B cell (primary cell): ENCODE results near the gene ARL16. TPM values are rescaled to one million over a fixed set of nuclear protein-coding genes. Genes with fewer than 3 reads are reported as not detected.

Experiments
- ATAC-seq: fragments of 200-7000 bp; cut with Tn5 transposase; one replicate; pipeline ENCODE4 v1.10.0; 2021; ENCODE audit warnings: low read depth, mild to moderate bottlenecking, moderate number of reproducible peaks, moderate library complexity
- CTCF ChIA-PET: fragments of 350-600 bp; sonication (Branson Sonifier 250); formaldehyde crosslinking; loops from one replicate; lab custom pipeline; 2021; ENCODE audit warnings: antibody characterized with exemption, inconsistent platforms; lab: Charles Lee
- POLR2A ChIA-PET: fragments of 350-600 bp; sonication (Branson Sonifier 250); formaldehyde crosslinking; loops from one replicate; lab custom pipeline; 2021; ENCODE audit warnings: antibody characterized with exemption; lab: Charles Lee
- DNase-seq: peaks from one replicate; pipeline ENCODE4 v3.0.0; 2013
- H2AFZ ChIP-seq: 2 replicates; pipeline ENCODE4 v1.6.1; 2012; ENCODE audit warnings: mild to moderate bottlenecking, low read depth, low read length; ENCODE audit not compliant: insufficient read depth, poor library complexity, severe bottlenecking
- H3K27ac ChIP-seq, 2 donors: 1 replicate in 1 of 2; 2 replicates in 1 of 2; pipeline ENCODE4 v1.5.1; 2012 to 2013; ENCODE audit warnings: low read length in 2 of 2, mild to moderate bottlenecking in 2 of 2, moderate library complexity in 1 of 2
- H3K27me3 ChIP-seq, 4 experiments: fragments of 200-600 bp in 1 of 4; sonication (generic) in 1 of 4; replicated peaks in 1 of 4; 1 replicate in 2 of 4; 2 replicates in 2 of 4; pipeline versions ENCODE4 v1.6.1 to v1.7.0; 2013 to 2016; ENCODE audit warnings: low read length in 3 of 4, mild to moderate bottlenecking in 2 of 4, mixed read lengths in 1 of 4, moderate library complexity in 1 of 4; ENCODE audit not compliant: insufficient read depth in 4 of 4, control insufficient read depth in 3 of 4; ENCODE audit errors: control extremely low read depth in 1 of 4
- H3K36me3 ChIP-seq, 2 experiments: replicated peaks in 1 of 2; 1 replicate in 1 of 2; 2 replicates in 1 of 2; pipeline versions ENCODE4 v1.6.1 to v1.7.1; 2013; ENCODE audit warnings: low read length in 1 of 2; ENCODE audit not compliant: insufficient read depth in 2 of 2, control insufficient read depth in 1 of 2; ENCODE audit errors: control extremely low read depth in 1 of 2, extremely low read depth in 1 of 2
- H3K4me1 ChIP-seq, 2 donors: fragments of 200-600 bp in 1 of 2; sonication (generic) in 1 of 2; 1 replicate in 1 of 2; 2 replicates in 1 of 2; pipeline versions ENCODE4 v1.5.1 to v1.6.1; 2013 to 2017; ENCODE audit warnings: low read length in 2 of 2; ENCODE audit not compliant: control insufficient read depth in 2 of 2, insufficient read depth in 2 of 2
- H3K4me2 ChIP-seq: replicated peaks from 2 replicates; pipeline ENCODE3; 2012; ENCODE audit warnings: mild to moderate bottlenecking, low read depth, low read length; ENCODE audit not compliant: poor library complexity, severe bottlenecking
- H3K4me3 ChIP-seq, 5 experiments: fragments of 200-600 bp in 1 of 5; sonication (generic) in 1 of 5; 1 replicate in 3 of 5; 2 replicates in 2 of 5; pipeline versions ENCODE4 v1.5.1 to v1.7.0; 2011 to 2016; ENCODE audit warnings: low read length in 4 of 5, mild to moderate bottlenecking in 4 of 5, low read depth in 2 of 5, control low read depth in 1 of 5, moderate library complexity in 1 of 5; ENCODE audit not compliant: insufficient read depth in 1 of 5; ENCODE audit errors: control extremely low read depth in 1 of 5, extremely low read depth in 1 of 5
- H3K79me2 ChIP-seq: fragments of 200-600 bp; sonication (generic); one replicate; pipeline ENCODE4 v1.6.0; 2016; ENCODE audit warnings: low read length; ENCODE audit not compliant: control insufficient read depth, insufficient read depth
- H3K9ac ChIP-seq: fragments of 200-600 bp; sonication (generic); 2 replicates; pipeline ENCODE4 v1.6.1; 2017; ENCODE audit warnings: mild to moderate bottlenecking, low read length, moderate library complexity
- H3K9me3 ChIP-seq, 3 donors: one replicate each; pipeline versions ENCODE4 v1.6.1 to v1.7.1; 2013; ENCODE audit warnings: low read length in 2 of 3; ENCODE audit not compliant: control insufficient read depth in 2 of 3, insufficient read depth in 1 of 3; ENCODE audit errors: control extremely low read depth in 1 of 3
- H4K20me1 ChIP-seq: 2 replicates; pipeline ENCODE4 v1.6.0; 2012; ENCODE audit warnings: mild to moderate bottlenecking, low read length; ENCODE audit not compliant: insufficient read depth, control insufficient read depth, poor library complexity, severe bottlenecking
- H3K27ac Mint-ChIP-seq: one replicate; pipeline ENCODE4 v1.8.0; 2021; ENCODE audit warnings: mixed read lengths
- H3K27me3 Mint-ChIP-seq: one replicate; pipeline ENCODE4 v1.8.0; 2021; ENCODE audit warnings: mixed read lengths
- H3K4me1 Mint-ChIP-seq: one replicate; pipeline ENCODE4 v1.8.0; 2021; ENCODE audit warnings: mixed read lengths
- H3K4me3 Mint-ChIP-seq: one replicate; pipeline ENCODE4 v1.8.0; 2021; ENCODE audit warnings: mixed read lengths
- H3K9me3 Mint-ChIP-seq: one replicate; pipeline ENCODE4 v1.8.0; 2022; ENCODE audit warnings: mixed read lengths; ENCODE audit not compliant: insufficient read depth
- CTCF ChIP-seq: fragments of 200-600 bp; IDR thresholded peaks from one replicate; pipeline ENCODE4 v1.8.0; 2022; ENCODE audit warnings: antibody characterized with exemption, mild to moderate bottlenecking
- EZH2 ChIP-seq: IDR thresholded peaks from 2 replicates; pipeline ENCODE4 v1.6.1; 2012; ENCODE audit warnings: borderline replicate concordance, low read depth, mild to moderate bottlenecking, moderate library complexity, low read length; ENCODE audit not compliant: insufficient read depth, poor library complexity, severe bottlenecking
- WGBS: methylation state at CpG from one replicate; pipeline ENCODE4 v1.1.5; 2013; ENCODE audit warnings: missing lambda C conversion rate; ENCODE audit not compliant: insufficient coverage; 5-methylcytosine and 5-hydroxymethylcytosine counted together
- intact Hi-C: fragments of 100-400 bp; cut with micrococcal nuclease; formaldehyde crosslinking; loops from one replicate; pipeline ENCODE4 v1.10.0; 2022
- polyA plus RNA-seq: library from polyadenylated mRNA; depleted of rRNA; stranded (reverse); fragments of >200 nt; gene quantifications from 2 replicates; pipeline ENCODE4 v1.2.3, GENCODE V29; 2012
- total RNA-seq, 2 donors: library from RNA; stranded (reverse); fragments of 120-200 nt in 1 of 2; gene quantifications; 1 replicate in 1 of 2; 2 replicates in 1 of 2; pipeline versions ENCODE4 v1.2.3 to v1.2.4, GENCODE V29; 2013 to 2022

ARL16 gene
- total and polyA plus RNA-seq, 2 donors (not counting 1 experiment from before 2014, with no cell fraction given): 32.5 to 101 TPM

GRCh38 chr17:81655378-81656117 is 28.0 kb downstream of the ARL16 start:
- Histone ChIP-seq H3K4me1 (peaks cover 12 to 18% of the 10 kb centered on the region in 2 donors), H2AFZ (no peak overlapping the region), H3K36me3 (no peaks in the 10 kb centered on the region), H3K9me3 (peaks cover 0 to 4% (median 0%) of the 10 kb centered on the region in 3 donors), H3K27me3 (peaks cover 0 to 18% (median 4%) of the 10 kb centered on the region in 4 experiments), H3K4me3 (no peak overlapping the region), H4K20me1 (no peaks in the 10 kb centered on the region), H3K4me2 (no peak overlapping the region), H3K79me2 (no peaks in the 10 kb centered on the region), H3K9ac (no peak overlapping the region), H3K27ac (no peak overlapping the region)
- WGBS: 95% methylated on average over 18 of the region's 18 CpGs
- CTCF ChIA-PET: no interaction called here
- H3K4me1 Mint-ChIP-seq: peaks cover 15% of the 10 kb centered on the region
- H3K4me3 Mint-ChIP-seq: no peak overlapping the region
- intact Hi-C loops: no loop called here
- POLR2A ChIA-PET: interaction anchor here (0.9 kb wide), 1 partner anchor 15 kb away, joined by 3 read pairs; no protein-coding TSS in a partner anchor
- peaks cover 7% of the 10 kb centered on the region for H3K27me3 Mint-ChIP-seq
- no peak for ATAC-seq
- H3K9me3 Mint-ChIP-seq: no peaks in the 10 kb centered on the region
- H3K27ac Mint-ChIP-seq: no peak overlapping the region
- TF ChIP-seq EZH2 (no peak), CTCF (no peak)
- DNase-seq: no peak
